H9 (cell line): ENCODE measurements around the gene MTMR3. TPM values are rescaled to one million over a fixed set of nuclear protein-coding genes. Genes with fewer than 3 reads are reported as not detected.

Source experiments
- DNase-seq: peaks from one replicate; pipeline ENCODE4 v3.0.0-alpha.2; 2017
- H2AFZ ChIP-seq: one replicate; pipeline ENCODE4 v1.6.1; 2013; ENCODE audit warnings: mild to moderate bottlenecking, low read length, control low read depth, moderate library complexity
- H2AK5ac ChIP-seq: 2 replicates; pipeline ENCODE4 v1.6.1; 2013; ENCODE audit warnings: low read length, control low read depth, mixed read lengths; ENCODE audit not compliant: insufficient read length
- H2BK120ac ChIP-seq: one replicate; pipeline ENCODE4 v1.6.1; 2013; ENCODE audit warnings: low read depth, mild to moderate bottlenecking, low read length, control low read depth, inconsistent platforms; ENCODE audit not compliant: poor library complexity, severe bottlenecking
- H2BK12ac ChIP-seq: 2 replicates; pipeline ENCODE4 v1.6.1; 2013; ENCODE audit warnings: low read length, control low read depth, mixed read lengths, low read depth; ENCODE audit not compliant: insufficient read length
- H2BK15ac ChIP-seq: 2 replicates; pipeline ENCODE4 v1.6.1; 2013; ENCODE audit warnings: low read depth, low read length, control low read depth
- H2BK20ac ChIP-seq: one replicate; pipeline ENCODE4 v1.6.1; 2013; ENCODE audit warnings: low read depth, mild to moderate bottlenecking, low read length, control low read depth, inconsistent platforms; ENCODE audit not compliant: poor library complexity, severe bottlenecking
- H2BK5ac ChIP-seq: 2 replicates; pipeline ENCODE4 v1.6.1; 2013; ENCODE audit warnings: low read length, control low read depth, mixed read lengths; ENCODE audit not compliant: insufficient read length
- H3K14ac ChIP-seq: 2 replicates; pipeline ENCODE4 v1.6.1; 2013; ENCODE audit warnings: low read length, control low read depth; ENCODE audit not compliant: insufficient read depth
- H3K18ac ChIP-seq: 2 replicates; pipeline ENCODE4 v1.6.1; 2013; ENCODE audit warnings: low read depth, mild to moderate bottlenecking, mixed read lengths, low read length, control low read depth; ENCODE audit not compliant: insufficient read length
- H3K23ac ChIP-seq: 2 replicates; pipeline ENCODE4 v1.6.1; 2013; ENCODE audit warnings: low read length, control low read depth, mixed read lengths, low read depth; ENCODE audit not compliant: insufficient read length
- H3K23me2 ChIP-seq: 2 replicates; pipeline ENCODE4 v1.6.1; 2013; ENCODE audit warnings: low read depth, mild to moderate bottlenecking, mixed read lengths, low read length, control low read depth; ENCODE audit not compliant: insufficient read length, poor library complexity, severe bottlenecking
- H3K27ac ChIP-seq: 2 replicates; pipeline ENCODE4 v1.5.1; 2013; ENCODE audit warnings: low read length, control low read depth, mixed read lengths, low read depth; ENCODE audit not compliant: insufficient read length
- H3K27me3 ChIP-seq: 2 replicates; pipeline ENCODE4 v1.6.1; 2013; ENCODE audit warnings: low read length, control low read depth, inconsistent platforms; ENCODE audit not compliant: insufficient read depth
- H3K4ac ChIP-seq: 2 replicates; pipeline ENCODE4 v1.6.1; 2013; ENCODE audit warnings: low read depth, mild to moderate bottlenecking, control low read depth, inconsistent platforms, low read length, moderate library complexity
- H3K4me1 ChIP-seq: 2 replicates; pipeline ENCODE4 v1.6.1; 2013; ENCODE audit warnings: low read length, control low read depth, inconsistent platforms; ENCODE audit not compliant: insufficient read depth
- H3K4me2 ChIP-seq: 2 replicates; pipeline ENCODE4 v1.6.1; 2013; ENCODE audit warnings: low read length, control low read depth, mixed read lengths; ENCODE audit not compliant: insufficient read length, insufficient read depth
- H3K56ac ChIP-seq: 2 replicates; pipeline ENCODE4 v1.6.1; 2013; ENCODE audit warnings: low read depth, mild to moderate bottlenecking, mixed read lengths, low read length, control low read depth; ENCODE audit not compliant: insufficient read length
- H3K79me1 ChIP-seq: 2 replicates; pipeline ENCODE4 v1.6.1; 2013; ENCODE audit warnings: low read depth, mild to moderate bottlenecking, moderate library complexity, low read length, control low read depth, inconsistent platforms; ENCODE audit not compliant: insufficient read depth, poor library complexity, severe bottlenecking
- H3K79me2 ChIP-seq: 2 replicates; pipeline ENCODE4 v1.6.1; 2013; ENCODE audit warnings: low read length, control low read depth, inconsistent platforms; ENCODE audit not compliant: insufficient read depth
- H3K9ac ChIP-seq: 2 replicates; pipeline ENCODE4 v1.6.1; 2013; ENCODE audit warnings: low read length, control low read depth, mixed read lengths; ENCODE audit not compliant: insufficient read length; ENCODE audit errors: extremely low read depth
- H3K9me3 ChIP-seq: one replicate; pipeline ENCODE4 v1.6.1; 2013; ENCODE audit warnings: low read depth, low read length, inconsistent platforms; ENCODE audit not compliant: control insufficient read depth
- H3T11ph ChIP-seq: one replicate; pipeline ENCODE4 v1.6.1; 2013; ENCODE audit warnings: mild to moderate bottlenecking, low read length, control low read depth, inconsistent platforms
- H4K20me1 ChIP-seq: one replicate; pipeline ENCODE4 v1.6.1; 2013; ENCODE audit not compliant: control insufficient read depth, insufficient read length, insufficient read depth
- H4K5ac ChIP-seq: 2 replicates; pipeline ENCODE4 v1.6.1; 2013; ENCODE audit warnings: low read depth, mild to moderate bottlenecking, mixed read lengths, low read length, control low read depth; ENCODE audit not compliant: insufficient read length
- H4K8ac ChIP-seq: replicated peaks from 2 replicates; pipeline ENCODE4 v1.6.1; 2013; ENCODE audit warnings: low read length, control low read depth, mixed read lengths, low read depth; ENCODE audit not compliant: insufficient read length
- H4K91ac ChIP-seq: 2 replicates; pipeline ENCODE4 v1.6.1; 2013; ENCODE audit warnings: low read depth, mild to moderate bottlenecking, moderate library complexity, mixed read lengths, low read length, control low read depth; ENCODE audit not compliant: insufficient read length
- H3K27ac Mint-ChIP-seq, 3 experiments: 2 replicates in 2 of 3; 3 replicates in 1 of 3; pipeline ENCODE4 v1.8.0; 2020 to 2021; ENCODE audit warnings: mixed read lengths in 3 of 3, mild to moderate bottlenecking in 1 of 3, moderate library complexity in 1 of 3
- H3K27me3 Mint-ChIP-seq: 2 replicates; pipeline ENCODE4 v1.8.0; 2021; ENCODE audit warnings: low read depth, mild to moderate bottlenecking, moderate library complexity, mixed read lengths
- H3K36me3 Mint-ChIP-seq, 3 experiments: 2 replicates in 2 of 3; 3 replicates in 1 of 3; pipeline ENCODE4 v1.8.0; 2020 to 2021; ENCODE audit warnings: low read depth in 3 of 3, mixed read lengths in 3 of 3; ENCODE audit not compliant: insufficient read depth in 1 of 3
- H3K4me1 Mint-ChIP-seq, 2 experiments: 2 replicates each; pipeline ENCODE4 v1.8.0; 2020; ENCODE audit warnings: mixed read lengths in 2 of 2
- H3K4me3 Mint-ChIP-seq, 2 experiments: 2 replicates in 1 of 2; 3 replicates in 1 of 2; pipeline ENCODE4 v1.8.0; 2020 to 2021; ENCODE audit warnings: mild to moderate bottlenecking in 2 of 2, mixed read lengths in 2 of 2, moderate library complexity in 1 of 2
- H3K9me3 Mint-ChIP-seq, 2 experiments: 2 replicates in 1 of 2; 3 replicates in 1 of 2; pipeline ENCODE4 v1.8.0; 2020; ENCODE audit warnings: mild to moderate bottlenecking in 2 of 2, mixed read lengths in 2 of 2, moderate library complexity in 1 of 2
- WGBS: extraction: QIAGEN DNeasy Blood & Tissue Kit; methylation state at CpG from one replicate; pipeline ENCODE4 v1.1.7; 2013; ENCODE audit warnings: missing lambda C conversion rate, low lambda C conversion rate, mixed read lengths; ENCODE audit not compliant: insufficient read length; ENCODE audit errors: extremely low coverage; 5-methylcytosine and 5-hydroxymethylcytosine counted together
- total RNA-seq: library from RNA; stranded (reverse); gene quantifications from 2 replicates; pipeline ENCODE4 v1.2.1, GENCODE V29; 2021
- TF ChIP-seq, protein P1 (sequence below): fragments of 200-600 bp; sonication (generic); conservative IDR thresholded peaks from 3 replicates; pipeline ENCODE4 v1.8.0; 2021; ENCODE audit warnings: antibody characterized with exemption, mild to moderate bottlenecking

MTMR3 gene
- total RNA-seq, 1 experiment from 2014 or later = 19.8 TPM

DNA sequence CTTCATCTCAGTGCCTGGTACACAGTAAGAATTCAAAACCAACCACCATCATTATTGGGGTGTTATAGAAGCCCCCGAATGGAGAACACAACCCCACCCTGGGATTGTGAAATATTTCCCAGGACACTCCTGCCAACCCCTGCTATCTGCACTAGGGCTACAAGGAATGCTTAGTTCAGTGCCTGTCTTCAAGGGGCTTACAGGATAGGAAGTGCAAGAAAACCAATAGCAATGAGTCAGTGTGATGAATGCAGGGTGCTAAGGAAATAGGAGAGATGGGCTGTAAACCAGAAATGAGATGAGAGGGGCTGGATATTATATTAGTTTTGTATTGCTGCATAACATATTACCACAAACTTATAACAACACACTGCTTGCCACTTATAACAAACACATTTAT lies 43.9 kb upstream of the MTMR3 start:
- Histone ChIP-seq H2BK5ac (no peak overlapping the region), H2AFZ (no peak overlapping the region), H3K23me2 (peaks cover 5% of the 10 kb centered on the region), H3K79me2 (no peaks in the 10 kb centered on the region), H2BK15ac (no peak overlapping the region), H4K91ac (no peak overlapping the region), H3K9ac (no peak overlapping the region), H3K79me1 (no peaks in the 10 kb centered on the region), H4K8ac (no peak overlapping the region), H3K4me2 (no peak overlapping the region), H2BK12ac (no peak overlapping the region), H4K20me1 (no peaks in the 10 kb centered on the region), H4K5ac (no peak overlapping the region), H3K27ac (no peak overlapping the region), H3K4me1 (no peaks in the 10 kb centered on the region), H3K4ac (no peak overlapping the region), H2AK5ac (no peak overlapping the region), H3K27me3 (no peaks in the 10 kb centered on the region), H3K23ac (no peak overlapping the region), H3K14ac (no peak overlapping the region), H3K18ac (no peak overlapping the region), H2BK20ac (no peak overlapping the region), H2BK120ac (no peak overlapping the region), H3T11ph (no peak overlapping the region), H3K56ac (no peak overlapping the region), H3K9me3 (no peaks in the 10 kb centered on the region)
- Mint-ChIP-seq H3K9me3 (no peaks in the 10 kb centered on the region; a peak in 1 of 5 replicates), H3K27me3 (peaks cover 1% of the 10 kb centered on the region), H3K4me1 (peaks cover 22 to 25% of the 10 kb centered on the region in 2 experiments), H3K4me3 (no peak overlapping the region; a peak in 1 of 5 replicates), H3K36me3 (peaks cover 0 to 4% (median 0%) of the 10 kb centered on the region in 3 experiments; a peak in 1 of 7 replicates), H3K27ac (no peak overlapping the region)
- TF ChIP-seq, protein P1, sequence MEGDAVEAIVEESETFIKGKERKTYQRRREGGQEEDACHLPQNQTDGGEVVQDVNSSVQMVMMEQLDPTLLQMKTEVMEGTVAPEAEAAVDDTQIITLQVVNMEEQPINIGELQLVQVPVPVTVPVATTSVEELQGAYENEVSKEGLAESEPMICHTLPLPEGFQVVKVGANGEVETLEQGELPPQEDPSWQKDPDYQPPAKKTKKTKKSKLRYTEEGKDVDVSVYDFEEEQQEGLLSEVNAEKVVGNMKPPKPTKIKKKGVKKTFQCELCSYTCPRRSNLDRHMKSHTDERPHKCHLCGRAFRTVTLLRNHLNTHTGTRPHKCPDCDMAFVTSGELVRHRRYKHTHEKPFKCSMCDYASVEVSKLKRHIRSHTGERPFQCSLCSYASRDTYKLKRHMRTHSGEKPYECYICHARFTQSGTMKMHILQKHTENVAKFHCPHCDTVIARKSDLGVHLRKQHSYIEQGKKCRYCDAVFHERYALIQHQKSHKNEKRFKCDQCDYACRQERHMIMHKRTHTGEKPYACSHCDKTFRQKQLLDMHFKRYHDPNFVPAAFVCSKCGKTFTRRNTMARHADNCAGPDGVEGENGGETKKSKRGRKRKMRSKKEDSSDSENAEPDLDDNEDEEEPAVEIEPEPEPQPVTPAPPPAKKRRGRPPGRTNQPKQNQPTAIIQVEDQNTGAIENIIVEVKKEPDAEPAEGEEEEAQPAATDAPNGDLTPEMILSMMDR = no peak
- no CpG with 5 or more reads among the region's 1 CpG for WGBS
- DNase-seq = no peak
